BLaER1 (cell line): ENCODE data around the gene MAPK8IP1.

Experiments used
- H3K27ac ChIP-seq: shearing (Covaris generic); formaldehyde crosslinking; 2 replicates; pipeline ENCODE4 v1.8.1; 2022
- H3K27me3 ChIP-seq: shearing (Covaris generic); formaldehyde crosslinking; 2 replicates; pipeline ENCODE4 v1.8.1; 2022
- H3K36me3 ChIP-seq: shearing (Covaris generic); formaldehyde crosslinking; 2 replicates; pipeline ENCODE4 v1.8.1; 2022
- H3K4me1 ChIP-seq: shearing (Covaris generic); formaldehyde crosslinking; 2 replicates; pipeline ENCODE4 v1.8.1; 2022
- H3K4me2 ChIP-seq: shearing (Covaris generic); formaldehyde crosslinking; 2 replicates; pipeline ENCODE4 v1.8.1; 2022
- H3K4me3 ChIP-seq: shearing (Covaris generic); formaldehyde crosslinking; 2 replicates; pipeline ENCODE4 v1.8.1; 2022
- H3K9ac ChIP-seq: shearing (Covaris generic); formaldehyde crosslinking; 2 replicates; pipeline ENCODE4 v1.8.1; 2022
- H3K9me3 ChIP-seq: shearing (Covaris generic); formaldehyde crosslinking; 2 replicates; pipeline ENCODE4 v1.8.1; 2022
- H4K20me1 ChIP-seq: shearing (Covaris generic); formaldehyde crosslinking; 2 replicates; pipeline ENCODE4 v1.8.1; 2022
- Cebpa-rat ChIP-seq: shearing (Covaris generic); IDR thresholded peaks from 2 replicates; pipeline ENCODE4 v1.8.1; 2022

The MAPK8IP1 gene

GRCh38 chr11:45929486-45930030 is 44.1 kb downstream of the MAPK8IP1 start:
- Histone ChIP-seq H3K4me3 (peak overlapping the region; percentile 56), H3K36me3 (peaks cover 29% of the 10 kb centered on the region), H3K4me1 (peaks cover 100% of the 10 kb centered on the region), H3K27me3 (peaks cover 26% of the 10 kb centered on the region; the same call in 1 of the 2 replicates), H3K9me3 (no peaks in the 10 kb centered on the region), H3K27ac (peak overlapping the region; percentile 90), H3K9ac (peak overlapping the region; percentile 66), H3K4me2 (peak overlapping the region; percentile 97), H4K20me1 (peaks cover 17% of the 10 kb centered on the region)
- TF ChIP-seq Cebpa-rat = no peak

GRCh38 chr11:45930031-45930794 is 44.8 kb downstream of the MAPK8IP1 start:
- Histone ChIP-seq H3K27me3 (peaks cover 33% of the 10 kb centered on the region; the same call in 1 of the 2 replicates), H3K36me3 (peaks cover 35% of the 10 kb centered on the region), H3K27ac (peak overlapping the region; percentile 90), H3K9ac (peak overlapping the region; percentile 71), H3K4me1 (peaks cover 100% of the 10 kb centered on the region), H3K4me3 (peak overlapping the region; percentile 56), H4K20me1 (peaks cover 18% of the 10 kb centered on the region), H3K4me2 (peak overlapping the region; percentile 97), H3K9me3 (no peaks in the 10 kb centered on the region)
- no peak for TF ChIP-seq Cebpa-rat

GRCh38 chr11:45930951-45931570 is 45.6 kb downstream of the MAPK8IP1 start:
- peak overlapping the region; percentile 90 for H3K27ac ChIP-seq
- H3K27me3 ChIP-seq = peaks cover 33% of the 10 kb centered on the region; the same call in 1 of the 2 replicates
- H3K4me3 ChIP-seq = no peak overlapping the region
- peaks cover 100% of the 10 kb centered on the region for H3K4me1 ChIP-seq
- H4K20me1 ChIP-seq = peaks cover 18% of the 10 kb centered on the region
- peaks cover 43% of the 10 kb centered on the region for H3K36me3 ChIP-seq
- TF ChIP-seq Cebpa-rat = no peak
- no peaks in the 10 kb centered on the region for H3K9me3 ChIP-seq
- peak overlapping the region; percentile 71; the same call in 1 of the 2 replicates for H3K9ac ChIP-seq
- peak overlapping the region; percentile 97 for H3K4me2 ChIP-seq

GRCh38 chr11:45931739-45932138 is 46.3 kb downstream of the MAPK8IP1 start:
- H3K4me1 ChIP-seq = peaks cover 93% of the 10 kb centered on the region
- H3K27ac ChIP-seq = peak overlapping the region; percentile 90
- H3K36me3 ChIP-seq = peaks cover 43% of the 10 kb centered on the region
- H3K9me3 ChIP-seq = no peaks in the 10 kb centered on the region
- TF ChIP-seq Cebpa-rat = no peak
- peak overlapping the region; percentile 97 for H3K4me2 ChIP-seq
- no peak overlapping the region for H3K4me3 ChIP-seq
- peak overlapping the region; percentile 71; the same call in 1 of the 2 replicates for H3K9ac ChIP-seq
- H4K20me1 ChIP-seq = peaks cover 18% of the 10 kb centered on the region
- peaks cover 33% of the 10 kb centered on the region; the same call in 1 of the 2 replicates for H3K27me3 ChIP-seq

GRCh38 chr11:45932217-45932616 is 46.8 kb downstream of the MAPK8IP1 start:
- Histone ChIP-seq H3K27me3 (peaks cover 33% of the 10 kb centered on the region; the same call in 1 of the 2 replicates), H3K4me3 (0 out of 2 replicates have a peak overlapping the region, but pooled peaks have one; percentile 6), H3K27ac (peak overlapping the region; percentile 90), H4K20me1 (peaks cover 18% of the 10 kb centered on the region), H3K4me2 (peak overlapping the region; percentile 97), H3K4me1 (peaks cover 88% of the 10 kb centered on the region), H3K9ac (peak overlapping the region; percentile 71; the same call in 1 of the 2 replicates), H3K9me3 (no peaks in the 10 kb centered on the region), H3K36me3 (peaks cover 43% of the 10 kb centered on the region)
- no peak for TF ChIP-seq Cebpa-rat

GRCh38 chr11:45933131-45933831 is 47.8 kb downstream of the MAPK8IP1 start:
- H3K9me3 ChIP-seq = no peaks in the 10 kb centered on the region
- peaks cover 39% of the 10 kb centered on the region for H3K36me3 ChIP-seq
- H3K9ac ChIP-seq = peak overlapping the region; percentile 71
- peak overlapping the region; percentile 55; the same call in 1 of the 2 replicates for H3K27ac ChIP-seq
- peak overlapping the region; percentile 97 for H3K4me2 ChIP-seq
- TF ChIP-seq Cebpa-rat = no peak
- peaks cover 33% of the 10 kb centered on the region; the same call in 1 of the 2 replicates for H3K27me3 ChIP-seq
- H3K4me3 ChIP-seq = peak overlapping the region; percentile 15
- H4K20me1 ChIP-seq = peaks cover 18% of the 10 kb centered on the region
- peaks cover 82% of the 10 kb centered on the region for H3K4me1 ChIP-seq

GRCh38 chr11:45933846-45934579 is 48.6 kb downstream of the MAPK8IP1 start:
- Histone ChIP-seq H4K20me1 (peaks cover 18% of the 10 kb centered on the region), H3K36me3 (peaks cover 36% of the 10 kb centered on the region), H3K4me3 (peak overlapping the region; percentile 15), H3K9ac (peak overlapping the region; percentile 71), H3K4me2 (peak overlapping the region; percentile 97), H3K9me3 (no peaks in the 10 kb centered on the region), H3K4me1 (peaks cover 82% of the 10 kb centered on the region), H3K27ac (peak overlapping the region; percentile 55; the same call in 1 of the 2 replicates), H3K27me3 (peaks cover 33% of the 10 kb centered on the region; the same call in 1 of the 2 replicates)
- no peak for TF ChIP-seq Cebpa-rat

GRCh38 chr11:45934580-45935318 is 49.3 kb downstream of the MAPK8IP1 start:
- no peak overlapping the region; the same call in 1 of the 2 replicates for H3K9ac ChIP-seq
- H3K4me3 ChIP-seq = no peak overlapping the region
- peaks cover 18% of the 10 kb centered on the region for H4K20me1 ChIP-seq
- no peak for TF ChIP-seq Cebpa-rat
- H3K9me3 ChIP-seq = no peaks in the 10 kb centered on the region
- peak overlapping the region; percentile 97 for H3K4me2 ChIP-seq
- H3K4me1 ChIP-seq = peaks cover 82% of the 10 kb centered on the region
- peaks cover 36% of the 10 kb centered on the region for H3K36me3 ChIP-seq
- no peak overlapping the region for H3K27ac ChIP-seq
- H3K27me3 ChIP-seq = peaks cover 33% of the 10 kb centered on the region; the same call in 1 of the 2 replicates
